ENCODE measurements around the gene PTGS1. TPM values are rescaled to one million over a fixed set of nuclear protein-coding genes. Genes with fewer than 3 reads are reported as not detected.
A peak's percentile ranks its signal among the peaks of the same experiment; 100 is the strongest.
"Not testable (repeated sequence)": the region's sequence is repeated elsewhere in the genome, so short reads cannot be mapped to it uniquely, and the experiment has no call there.

Gene PTGS1
- 4.0 and 5.4 TPM in 2 replicates for polyA plus RNA-seq (2012; rRNA removed)
- polyA plus RNA-seq (2012; cell fraction: cytosol; rRNA removed) = 3.2 and 4.4 TPM in 2 replicates
- 4.9 and 5.0 TPM in 2 replicates for polyA plus RNA-seq (2012; cell fraction: nucleus; rRNA removed)

GRCh38 chr9:122370869-122371755, at the start of gene PTGS1:
TSS of gene PTGS1 (plus strand) at chr9:122371024. CDS start at chr9:122371085, 61 bp downstream.
- DNase-seq = peak; percentile 79
- H3K4me2 ChIP-seq = peak within 1 kb of the TSS; percentile 30; the same call in 1 of the 2 replicates
- peaks cover 0 to 19% of the 10 kb centered on the region in 2 experiments; a peak in 2 of 4 replicates for H3K4me1 ChIP-seq (ENCODE audit: control insufficient read depth in 1 of 2, insufficient read depth in 2 of 2, low read depth in 1 of 2, low read length in 1 of 2)
- no peak for TF ChIP-seq FOXM1 (IDR thresholded peaks at IDR 0.05; ENCODE audit: low read depth)
- TF ChIP-seq TAF1 (IDR thresholded peaks at IDR 0.05; ENCODE audit: borderline replicate concordance, low read depth, low read length) = no peak
- no peak for TF ChIP-seq EP300 (IDR thresholded peaks at IDR 0.05; ENCODE audit: borderline replicate concordance in 1 of 2, low read depth in 1 of 2, low read length in 1 of 2)
- TF ChIP-seq USF2 (IDR thresholded peaks at IDR 0.05; ENCODE audit: borderline replicate concordance, low read depth, low read length) = no peak
- no peak for TF ChIP-seq GATA2 (CRISPR knock-in tag; IDR thresholded peaks at IDR 0.05)
- TF ChIP-seq FOXJ3 (CRISPR knock-in tag; IDR thresholded peaks at IDR 0.05) = no peak
- TF ChIP-seq TEAD4 (IDR thresholded peaks at IDR 0.05; ENCODE audit: borderline replicate concordance, insufficient read depth) = no peak
- no peak for TF ChIP-seq RFX5 (IDR thresholded peaks at IDR 0.05; ENCODE audit: low read length)
- TF ChIP-seq MAX (IDR thresholded peaks at IDR 0.05; ENCODE audit: low read depth) = no peak
- TF ChIP-seq ELF1 (IDR thresholded peaks at IDR 0.05) = no peak
- H3K9me2 ChIP-seq = no peaks in the 10 kb centered on the region
- H3K4me3 ChIP-seq (ENCODE audit: low read depth in 2 of 2, low read length in 1 of 2) = peak within 1 kb of the TSS in 1 of 2 experiments; percentile 37; a peak in 2 of 4 replicates
- H3K36me3 ChIP-seq (replicated peaks in 1 of 2; ENCODE audit: control insufficient read depth in 1 of 2, insufficient read depth in 2 of 2, low read length in 1 of 2) = no peaks in the 10 kb centered on the region
- POLR2A ChIA-PET = no interaction called here
- no peaks in the 10 kb centered on the region for H3K27me3 ChIP-seq (ENCODE audit: insufficient read depth)
- H3K9ac ChIP-seq = no peak within 1 kb of the TSS
- WGBS (ENCODE audit: low lambda C conversion rate) = 51% methylated on average over 29 of the region's 39 CpGs
- no peaks in the 10 kb centered on the region for H3F3A ChIP-seq (replicated peaks; ENCODE audit: insufficient read depth)
- no peak within 1 kb of the TSS for H3K27ac ChIP-seq (ENCODE audit: low read depth in 2 of 2, low read length in 1 of 2)
- H3K9me3 ChIP-seq = no peaks in the 10 kb centered on the region
- no peaks in the 10 kb centered on the region for H4K20me1 ChIP-seq (ENCODE audit: insufficient read depth)
- CTCF ChIA-PET = interaction anchor here (1.9 to 2.1 kb wide), 2 partner anchors 7 to 248 kb away, joined by 5 read pairs; no protein-coding TSS in a partner anchor
- H3K79me2 ChIP-seq (ENCODE audit: insufficient read depth) = no peaks in the 10 kb centered on the region
- H2AFZ ChIP-seq (ENCODE audit: low read depth) = no peak within 1 kb of the TSS

GRCh38 chr9:122322553-122322952, 48.3 kb upstream of the PTGS1 start:
- H3K27me3 ChIP-seq (ENCODE audit: insufficient read depth) = no peaks in the 10 kb centered on the region
- no peaks in the 10 kb centered on the region for H4K20me1 ChIP-seq (ENCODE audit: insufficient read depth)
- TF ChIP-seq SIN3A (IDR thresholded peaks at IDR 0.05; ENCODE audit: borderline replicate concordance, low read depth, low read length) = no peak
- no peak for DNase-seq
- peaks cover 4% of the 10 kb centered on the region for H3F3A ChIP-seq (replicated peaks; ENCODE audit: insufficient read depth)
- CTCF ChIA-PET = no interaction called here
- POLR2A ChIA-PET = no interaction called here
- no peaks in the 10 kb centered on the region for H3K9me2 ChIP-seq
- no peak overlapping the region for H3K27ac ChIP-seq (ENCODE audit: low read depth in 2 of 2, low read length in 1 of 2)
- no peak overlapping the region for H3K4me2 ChIP-seq
- no peaks in the 10 kb centered on the region for H3K9me3 ChIP-seq
- peaks cover 30 to 33% of the 10 kb centered on the region in 2 experiments for H3K36me3 ChIP-seq (replicated peaks in 1 of 2; ENCODE audit: control insufficient read depth in 1 of 2, insufficient read depth in 2 of 2, low read length in 1 of 2)
- no peak overlapping the region for H2AFZ ChIP-seq (ENCODE audit: low read depth)
- no peak overlapping the region for H3K9ac ChIP-seq
- no peak overlapping the region for H3K4me3 ChIP-seq (ENCODE audit: low read depth in 2 of 2, low read length in 1 of 2)
- no peaks in the 10 kb centered on the region for H3K79me2 ChIP-seq (ENCODE audit: insufficient read depth)
- WGBS (ENCODE audit: low lambda C conversion rate) = 88% methylated on average over 2 of the region's 2 CpGs
- H3K4me1 ChIP-seq (ENCODE audit: control insufficient read depth in 1 of 2, insufficient read depth in 2 of 2, low read depth in 1 of 2, low read length in 1 of 2) = peaks cover 0 to 8% of the 10 kb centered on the region in 2 experiments; a peak in 1 of 4 replicates

GRCh38 chr9:122324665-122325064, 46.2 kb upstream of the PTGS1 start:
- POLR2A ChIA-PET = not testable (repeated sequence)
- CTCF ChIA-PET = interaction anchor here (1.0 kb wide), 1 partner anchor 25 kb away, joined by 3 read pairs; no protein-coding TSS in a partner anchor

More at GRCh38 chr9:122324665-122325064, 46.2 kb upstream of the PTGS1 start:
- not testable (repeated sequence) for H3K79me2 ChIP-seq (ENCODE audit: insufficient read depth); H3K9ac ChIP-seq; H2AFZ ChIP-seq (ENCODE audit: low read depth); H3K4me1 ChIP-seq (ENCODE audit: control insufficient read depth in 1 of 2, insufficient read depth in 2 of 2, low read depth in 1 of 2, low read length in 1 of 2); H3K4me2 ChIP-seq; H3K4me3 ChIP-seq (ENCODE audit: low read depth in 2 of 2, low read length in 1 of 2); DNase-seq; H3K27me3 ChIP-seq (ENCODE audit: insufficient read depth); H3F3A ChIP-seq (replicated peaks; ENCODE audit: insufficient read depth); H3K9me3 ChIP-seq; H3K27ac ChIP-seq (ENCODE audit: low read depth in 2 of 2, low read length in 1 of 2); H3K9me2 ChIP-seq; H4K20me1 ChIP-seq (ENCODE audit: insufficient read depth)
- WGBS (ENCODE audit: low lambda C conversion rate) = 100% methylated on average over 1 of the region's 1 CpG
- H3K36me3 ChIP-seq (replicated peaks in 1 of 2; ENCODE audit: control insufficient read depth in 1 of 2, insufficient read depth in 2 of 2, low read length in 1 of 2) = peaks cover 35% of the 10 kb centered on the region in 2 experiments
